Progenitor cell of endocrine pancreas (in vitro differentiated cells): ENCODE data around the gene CFAP119. TPM values are rescaled to one million over a fixed set of nuclear protein-coding genes. Genes with fewer than 3 reads are reported as not detected.
A peak's percentile ranks its signal among the peaks of the same experiment; 100 is the strongest.

Source experiments
- DNase-seq: peaks from one replicate; pipeline ENCODE4 v3.0.0; 2021; ENCODE audit warnings: low spot score; ENCODE audit not compliant: unreplicated experiment
- H3K27ac Mint-ChIP-seq: 2 replicates; pipeline ENCODE4 v1.8.0; 2021; ENCODE audit warnings: mild to moderate bottlenecking, moderate library complexity, mixed read lengths
- H3K27me3 Mint-ChIP-seq: 2 replicates; pipeline ENCODE4 v1.8.0; 2021; ENCODE audit warnings: mixed read lengths
- H3K36me3 Mint-ChIP-seq: 2 replicates; pipeline ENCODE4 v1.8.0; 2022; ENCODE audit warnings: mixed read lengths; ENCODE audit not compliant: insufficient read depth
- H3K4me1 Mint-ChIP-seq: 2 replicates; pipeline ENCODE4 v1.8.0; 2021; ENCODE audit warnings: low read depth, mixed read lengths
- H3K4me3 Mint-ChIP-seq: 2 replicates; pipeline ENCODE4 v1.8.0; 2021; ENCODE audit warnings: low read depth, mild to moderate bottlenecking, moderate library complexity, mixed read lengths
- H3K9me3 Mint-ChIP-seq: 2 replicates; pipeline ENCODE4 v1.8.0; 2021; ENCODE audit warnings: low read depth, mixed read lengths
- total RNA-seq: library from RNA; stranded (reverse); gene quantifications from 2 replicates; pipeline ENCODE4 v1.2.1, GENCODE V29; 2021
- TF ChIP-seq, protein P1 (sequence below): fragments of 200-600 bp; sonication (generic); IDR thresholded peaks from one replicate; pipeline ENCODE4 v1.5.0; 2021; ENCODE audit warnings: antibody characterized with exemption, mild to moderate bottlenecking; ENCODE audit not compliant: unreplicated experiment

The CFAP119 gene
- total RNA-seq, 1 donor from 2014 or later: 19.3 TPM

GRCh38 chr16:30778549-30779244, 16.8 kb upstream of the CFAP119 start:
- Mint-ChIP-seq H3K36me3 (peaks cover 11% of the 10 kb centered on the region), H3K4me3 (no peak overlapping the region), H3K27ac (peak overlapping the region; percentile 21), H3K4me1 (peaks cover 18% of the 10 kb centered on the region), H3K27me3 (no peaks in the 10 kb centered on the region), H3K9me3 (no peaks in the 10 kb centered on the region)
- no peak for DNase-seq
- TF ChIP-seq, protein P1, sequence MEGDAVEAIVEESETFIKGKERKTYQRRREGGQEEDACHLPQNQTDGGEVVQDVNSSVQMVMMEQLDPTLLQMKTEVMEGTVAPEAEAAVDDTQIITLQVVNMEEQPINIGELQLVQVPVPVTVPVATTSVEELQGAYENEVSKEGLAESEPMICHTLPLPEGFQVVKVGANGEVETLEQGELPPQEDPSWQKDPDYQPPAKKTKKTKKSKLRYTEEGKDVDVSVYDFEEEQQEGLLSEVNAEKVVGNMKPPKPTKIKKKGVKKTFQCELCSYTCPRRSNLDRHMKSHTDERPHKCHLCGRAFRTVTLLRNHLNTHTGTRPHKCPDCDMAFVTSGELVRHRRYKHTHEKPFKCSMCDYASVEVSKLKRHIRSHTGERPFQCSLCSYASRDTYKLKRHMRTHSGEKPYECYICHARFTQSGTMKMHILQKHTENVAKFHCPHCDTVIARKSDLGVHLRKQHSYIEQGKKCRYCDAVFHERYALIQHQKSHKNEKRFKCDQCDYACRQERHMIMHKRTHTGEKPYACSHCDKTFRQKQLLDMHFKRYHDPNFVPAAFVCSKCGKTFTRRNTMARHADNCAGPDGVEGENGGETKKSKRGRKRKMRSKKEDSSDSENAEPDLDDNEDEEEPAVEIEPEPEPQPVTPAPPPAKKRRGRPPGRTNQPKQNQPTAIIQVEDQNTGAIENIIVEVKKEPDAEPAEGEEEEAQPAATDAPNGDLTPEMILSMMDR: no peak

DNA sequence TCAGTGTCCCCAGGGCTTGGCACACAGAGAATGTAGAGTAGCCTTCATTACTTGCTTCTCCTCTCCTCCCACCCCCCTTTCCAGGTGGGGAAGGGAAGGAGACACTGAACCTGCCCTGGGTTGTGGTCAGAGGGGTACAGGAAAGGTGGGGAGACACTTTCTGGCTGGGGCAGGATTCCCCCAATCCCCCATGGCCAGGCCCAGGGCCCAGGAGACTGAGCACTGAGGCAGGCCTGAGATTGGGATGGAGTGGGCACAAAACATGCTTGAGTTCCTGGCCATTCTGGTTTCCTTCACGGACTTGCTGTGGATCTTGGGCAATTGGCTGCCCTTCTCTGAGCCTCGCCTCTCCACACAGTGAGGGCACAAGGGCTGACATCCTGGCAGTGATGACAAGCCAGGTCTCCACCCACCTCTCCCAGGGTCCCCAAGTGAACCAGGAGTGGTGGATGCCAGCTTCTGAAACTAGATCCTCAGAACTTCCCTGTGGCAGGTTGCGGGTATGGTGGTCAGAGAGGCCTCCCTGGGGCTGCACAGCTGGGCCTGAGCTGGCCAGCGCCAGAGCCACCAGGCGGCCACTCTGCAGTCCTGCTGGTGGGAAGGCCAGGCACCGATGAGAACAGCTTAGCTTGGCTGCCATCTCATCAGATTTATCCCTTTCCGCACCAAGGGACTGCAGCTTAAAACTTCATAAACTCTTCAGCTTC, 15.9 kb upstream of the CFAP119 start:
- Mint-ChIP-seq H3K27ac (peak overlapping the region; percentile 42), H3K4me3 (peak overlapping the region; percentile 90), H3K4me1 (peaks cover 18% of the 10 kb centered on the region), H3K9me3 (no peaks in the 10 kb centered on the region), H3K27me3 (no peaks in the 10 kb centered on the region), H3K36me3 (peaks cover 5% of the 10 kb centered on the region)
- TF ChIP-seq, protein P1: no peak
- no peak for DNase-seq

GRCh38 chr16:30775392-30776188, 13.7 kb upstream of the CFAP119 start:
- H3K9me3 Mint-ChIP-seq: no peaks in the 10 kb centered on the region
- H3K36me3 Mint-ChIP-seq: peaks cover 6% of the 10 kb centered on the region
- H3K27ac Mint-ChIP-seq: peak overlapping the region; percentile 97
- TF ChIP-seq, protein P1: no peak
- H3K27me3 Mint-ChIP-seq: no peaks in the 10 kb centered on the region
- peaks cover 18% of the 10 kb centered on the region for H3K4me1 Mint-ChIP-seq
- peak overlapping the region; percentile 90 for H3K4me3 Mint-ChIP-seq
- DNase-seq: peak; percentile 56

DNA sequence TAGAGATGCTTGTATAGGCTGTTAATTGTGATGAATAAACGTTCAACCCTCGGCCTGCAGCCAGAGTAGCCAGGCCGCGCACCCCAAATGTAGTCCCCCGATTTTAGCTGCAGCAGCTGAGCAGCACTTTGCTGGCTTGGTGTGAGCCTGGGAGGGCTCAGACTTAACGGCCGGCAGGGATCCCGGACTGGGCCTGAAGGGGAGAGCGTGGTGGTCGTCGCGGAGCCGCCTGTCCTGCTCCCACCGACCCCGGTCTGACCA, 13.2 kb upstream of the CFAP119 start:
- peaks cover 6% of the 10 kb centered on the region for H3K36me3 Mint-ChIP-seq
- H3K4me3 Mint-ChIP-seq: peak overlapping the region; percentile 90
- no peak for DNase-seq
- no peaks in the 10 kb centered on the region for H3K9me3 Mint-ChIP-seq
- H3K4me1 Mint-ChIP-seq: peaks cover 18% of the 10 kb centered on the region
- TF ChIP-seq, protein P1: no peak
- no peaks in the 10 kb centered on the region for H3K27me3 Mint-ChIP-seq
- H3K27ac Mint-ChIP-seq: no peak overlapping the region

DNA sequence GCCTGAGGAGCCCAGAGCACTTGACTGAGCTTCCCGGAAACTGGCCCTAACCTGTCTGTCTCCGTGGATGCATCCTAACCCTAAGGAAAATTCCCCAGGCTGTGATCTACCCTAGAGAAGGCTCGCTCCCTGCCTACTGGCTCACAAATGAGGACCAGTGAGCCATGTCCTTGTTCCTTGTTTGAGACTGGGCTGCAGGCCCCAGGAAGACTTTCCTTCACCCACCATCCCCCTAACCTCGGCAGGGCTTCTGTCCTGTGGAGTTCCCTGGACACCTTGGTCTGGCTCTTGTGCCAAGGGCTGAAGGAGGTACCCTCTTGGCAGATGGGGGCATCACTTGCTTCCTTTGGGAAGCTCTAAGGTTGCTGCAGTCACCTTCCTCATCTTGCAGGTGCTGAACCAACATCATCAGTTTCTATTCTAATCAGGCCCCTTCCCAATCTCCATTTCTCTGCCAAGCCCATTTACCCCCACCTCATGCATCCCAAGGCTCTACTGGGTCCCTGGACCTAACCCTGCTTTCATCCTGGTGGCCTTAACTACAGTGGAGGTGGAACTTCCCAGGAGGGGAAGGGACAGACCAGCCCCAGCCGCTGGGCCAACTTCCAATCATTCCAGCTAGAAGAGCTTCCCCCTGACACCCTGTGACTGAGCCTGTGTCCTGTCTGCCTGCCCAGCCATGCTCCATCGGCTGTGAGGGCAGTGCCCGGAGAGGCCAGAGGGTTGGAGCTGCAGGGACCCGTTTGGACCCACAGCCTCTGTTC, 12.7 kb upstream of the CFAP119 start:
- no peaks in the 10 kb centered on the region for H3K27me3 Mint-ChIP-seq
- no peak for DNase-seq
- no peak overlapping the region for H3K27ac Mint-ChIP-seq
- TF ChIP-seq, protein P1: no peak
- H3K4me1 Mint-ChIP-seq: peaks cover 18% of the 10 kb centered on the region
- peaks cover 6% of the 10 kb centered on the region for H3K36me3 Mint-ChIP-seq
- H3K9me3 Mint-ChIP-seq: no peaks in the 10 kb centered on the region
- peak overlapping the region; percentile 90 for H3K4me3 Mint-ChIP-seq
